Keratinocyte (primary cell): ENCODE measurements around the gene TOP3B. TPM values are rescaled to one million over a fixed set of nuclear protein-coding genes. Genes with fewer than 3 reads are reported as not detected.

ENCODE experiments used
- DNase-seq: peaks from one replicate; pipeline ENCODE4 v3.0.0-alpha.2; 2011; ENCODE audit warnings: low read depth, missing footprints, low spot score
- FAIRE-seq: peaks from 2 replicates; lab custom pipeline; 2011; peaks lifted over from hg19 to GRCh38; lab: Jason Lieb, UNC
- H2AFZ ChIP-seq: 2 replicates; pipeline ENCODE4 v1.6.0; 2012; ENCODE audit warnings: low read length, control low read depth, inconsistent platforms; ENCODE audit not compliant: control insufficient read depth
- H3K27ac ChIP-seq: 2 replicates; pipeline ENCODE4 v1.5.1; 2011; ENCODE audit warnings: low read length; ENCODE audit not compliant: control insufficient read depth, insufficient read depth
- H3K27me3 ChIP-seq: 3 replicates; pipeline ENCODE4 v1.6.0; 2011; ENCODE audit warnings: low read length; ENCODE audit not compliant: control insufficient read depth, insufficient read depth; ENCODE audit errors: extremely low read depth
- H3K36me3 ChIP-seq, 2 experiments: 2 replicates in 1 of 2; 3 replicates in 1 of 2; pipeline ENCODE4 v1.5.1; 2011; ENCODE audit warnings: low read length in 2 of 2, mild to moderate bottlenecking in 1 of 2; ENCODE audit not compliant: control insufficient read depth in 2 of 2, insufficient read depth in 2 of 2; ENCODE audit errors: extremely low read depth in 1 of 2
- H3K4me1 ChIP-seq: 3 replicates; pipeline ENCODE4 v1.5.1; 2011; ENCODE audit warnings: low read length; ENCODE audit not compliant: control insufficient read depth, insufficient read depth; ENCODE audit errors: extremely low read depth
- H3K4me2 ChIP-seq: 3 replicates; pipeline ENCODE4 v1.6.0; 2011; ENCODE audit warnings: low read depth, low read length; ENCODE audit not compliant: control insufficient read depth, insufficient read depth; ENCODE audit errors: extremely low read depth
- H3K4me3 ChIP-seq, 3 experiments: fragments of 200-600 bp in 1 of 3; sonication (generic) in 1 of 3; 2 replicates in 2 of 3; 3 replicates in 1 of 3; pipeline ENCODE4 v1.5.1; 2011 to 2016; ENCODE audit warnings: low read length in 3 of 3, mild to moderate bottlenecking in 3 of 3, control low read depth in 2 of 3, inconsistent platforms in 1 of 3, low read depth in 1 of 3, mixed read lengths in 1 of 3, mixed run types in 1 of 3, moderate library complexity in 1 of 3; ENCODE audit not compliant: control insufficient read depth in 2 of 3, insufficient read depth in 2 of 3; ENCODE audit errors: extremely low read depth in 1 of 3
- H3K79me2 ChIP-seq: 2 replicates; pipeline ENCODE4 v1.6.0; 2012; ENCODE audit warnings: low read length; ENCODE audit not compliant: control insufficient read depth, insufficient read depth
- H3K9ac ChIP-seq: 3 replicates; pipeline ENCODE4 v1.6.0; 2011; ENCODE audit warnings: low read length; ENCODE audit not compliant: control insufficient read depth, insufficient read depth; ENCODE audit errors: extremely low read depth
- H3K9me1 ChIP-seq: 3 replicates; pipeline ENCODE4 v1.6.0; 2011; ENCODE audit warnings: low read length; ENCODE audit not compliant: control insufficient read depth, insufficient read depth; ENCODE audit errors: extremely low read depth
- H3K9me3 ChIP-seq: 2 replicates; pipeline ENCODE4 v1.5.1; 2012; ENCODE audit warnings: low read depth, low read length; ENCODE audit not compliant: control insufficient read depth
- H4K20me1 ChIP-seq: 3 replicates; pipeline ENCODE4 v1.6.0; 2011; ENCODE audit warnings: low read length; ENCODE audit not compliant: control insufficient read depth, insufficient read depth; ENCODE audit errors: extremely low read depth
- CTCF ChIP-seq, 3 experiments: IDR thresholded peaks in 1 of 3; conservative IDR thresholded peaks in 1 of 3; optimal IDR thresholded peaks in 1 of 3; 2 replicates in 2 of 3; 3 replicates in 1 of 3; pipeline versions ENCODE3 to v1.5.1; 2011; ENCODE audit warnings: low read length in 3 of 3, mild to moderate bottlenecking in 3 of 3, moderate library complexity in 2 of 3, control low read depth in 1 of 3, inconsistent platforms in 1 of 3; ENCODE audit not compliant: insufficient read depth in 2 of 3; ENCODE audit errors: extremely low read depth in 1 of 3
- EZH2 ChIP-seq: IDR thresholded peaks from one replicate; pipeline ENCODE4 v1.6.1; 2012; ENCODE audit warnings: inconsistent platforms, mild to moderate bottlenecking, low read length, moderate library complexity
- dilution Hi-C: fragments of 300-500 bp; cut with MboI; formaldehyde crosslinking; loops from one replicate; pipeline ENCODE4 v1.7.0; 2020; ENCODE audit warnings: low sequenced_read_pairs; ENCODE audit not compliant: extremely low pct_ligation_motif_present
- polyA plus RNA-seq, 5 experiments: library from polyadenylated mRNA; depleted of rRNA in 3 of 5; stranded (reverse) in 3 of 5; stranded (forward) in 1 of 5; unstranded in 1 of 5; fragments of >200 nt; gene quantifications; 1 replicate in 1 of 5; 2 replicates in 3 of 5; 3 replicates in 1 of 5; pipeline versions ENCODE4 v1.2.1 to v1.2.3, GENCODE V29; 2011 to 2012; ENCODE audit warnings: missing spikeins in 2 of 5, low read depth in 1 of 5, low replicate concordance in 1 of 5

Gene TOP3B
- polyA plus RNA-seq, 1 donor (not counting 4 experiments of a cell fraction or from before 2014, with no cell fraction given) = 13.8 TPM

- Histone ChIP-seq H3K4me1 (peaks cover 28% of the 10 kb centered on the region), H2AFZ (no peak overlapping the region), H3K9me1 (no peaks in the 10 kb centered on the region), H3K9me3 (no peaks in the 10 kb centered on the region), H3K79me2 (peaks cover 2% of the 10 kb centered on the region), H3K4me2 (no peak overlapping the region), H4K20me1 (no peaks in the 10 kb centered on the region), H3K9ac (peak overlapping the region; percentile 85), H3K36me3 (peaks cover 22 to 42% of the 10 kb centered on the region in 2 experiments), H3K4me3 (no peak overlapping the region), H3K27me3 (no peaks in the 10 kb centered on the region), H3K27ac (peak overlapping the region; percentile 89)
- no peak for FAIRE-seq
- dilution Hi-C loops = loop anchor here (10.0 kb wide), 1 partner anchor 81 kb away; no protein-coding TSS in a partner anchor
- TF ChIP-seq CTCF (optimal IDR thresholded peaks at IDR 0.05 in 1 of 3, IDR thresholded peaks at IDR 0.05 in 1 of 3, conservative IDR thresholded peaks at IDR 0.05 in 1 of 3; ENCODE audit: extremely low read depth in 1 of 3, insufficient read depth in 2 of 3, low read length in 3 of 3) = no peak
- TF ChIP-seq EZH2 = no peak
- DNase-seq = no peak
Observed at GRCh38 chr22:21936151-21936775, 46.3 kb downstream of the TOP3B start.

GRCh38 chr22:21933910-21934309, 48.7 kb downstream of the TOP3B start:
- DNase-seq (no peak), FAIRE-seq (no peak)
- Histone ChIP-seq H3K4me2 (no peak overlapping the region), H3K36me3 (peaks cover 39 to 51% of the 10 kb centered on the region in 2 experiments), H3K27me3 (no peaks in the 10 kb centered on the region), H3K79me2 (peaks cover 2% of the 10 kb centered on the region), H3K9me1 (no peaks in the 10 kb centered on the region), H3K27ac (no peak overlapping the region), H2AFZ (no peak overlapping the region), H3K9me3 (no peaks in the 10 kb centered on the region), H4K20me1 (no peaks in the 10 kb centered on the region), H3K9ac (no peak overlapping the region), H3K4me3 (no peak overlapping the region), H3K4me1 (peaks cover 25% of the 10 kb centered on the region)
- TF ChIP-seq CTCF (optimal IDR thresholded peaks at IDR 0.05 in 1 of 3, IDR thresholded peaks at IDR 0.05 in 1 of 3, conservative IDR thresholded peaks at IDR 0.05 in 1 of 3; ENCODE audit: extremely low read depth in 1 of 3, insufficient read depth in 2 of 3, low read length in 3 of 3) = no peak
- TF ChIP-seq EZH2 = no peak
- dilution Hi-C loops = loop anchor here (10.0 kb wide), 1 partner anchor 79 kb away; no protein-coding TSS in a partner anchor
